Measurements from ENCODE around the gene MTHFR.

Gene MTHFR

DNA sequence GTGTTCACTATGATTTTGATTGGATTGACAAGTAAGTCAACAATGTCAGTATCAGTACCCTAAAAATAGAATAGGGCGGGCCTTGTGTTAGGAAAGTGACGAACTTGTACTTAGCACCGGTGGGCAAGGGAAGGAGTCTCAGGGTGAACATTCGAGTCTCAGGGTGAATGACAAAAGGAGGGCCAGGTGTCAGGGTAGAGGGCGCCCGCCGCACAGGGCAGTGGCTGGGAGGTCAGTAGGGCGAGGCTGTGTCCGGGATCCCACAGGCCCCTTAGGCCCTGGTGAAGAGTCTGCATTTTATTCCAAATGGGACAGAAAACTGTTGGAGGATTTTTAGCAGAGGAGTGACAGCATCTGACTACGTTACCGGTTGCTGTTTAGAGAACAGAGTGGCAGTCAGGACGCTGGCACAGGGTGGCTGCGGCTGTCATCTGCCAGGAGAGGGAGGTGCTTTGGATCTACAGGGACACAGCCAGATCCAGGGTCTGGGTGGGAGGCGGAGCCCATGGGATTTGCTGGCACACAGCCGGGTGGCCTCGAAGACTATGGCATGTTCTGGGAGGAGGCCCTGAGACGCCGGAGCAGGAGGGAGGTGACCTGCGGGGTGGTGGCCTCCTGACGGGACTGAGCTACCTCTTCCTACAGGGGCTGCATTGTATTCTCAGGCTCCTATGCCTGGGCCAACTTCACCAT, 58.8 kb downstream of the MTHFR start:
- H3K4me3 ChIP-seq: no peak overlapping the region
- no peak for TF ChIP-seq CTCF (IDR thresholded peaks at IDR 0.05)
- H3K27me3 ChIP-seq: no peaks in the 10 kb centered on the region
- DNase-seq: no peak
- peaks cover 16 to 61% (median 59%) of the 10 kb centered on the region in 3 donors for H3K36me3 ChIP-seq
- H3K27ac ChIP-seq: no peak overlapping the region
- intact Hi-C loops (cut with DNase I; ENCODE audit: low total_unique reads): no loop called here
- H3K4me1 ChIP-seq: no peaks in the 10 kb centered on the region
- no peaks in the 10 kb centered on the region for H3K9me3 ChIP-seq

DNA sequence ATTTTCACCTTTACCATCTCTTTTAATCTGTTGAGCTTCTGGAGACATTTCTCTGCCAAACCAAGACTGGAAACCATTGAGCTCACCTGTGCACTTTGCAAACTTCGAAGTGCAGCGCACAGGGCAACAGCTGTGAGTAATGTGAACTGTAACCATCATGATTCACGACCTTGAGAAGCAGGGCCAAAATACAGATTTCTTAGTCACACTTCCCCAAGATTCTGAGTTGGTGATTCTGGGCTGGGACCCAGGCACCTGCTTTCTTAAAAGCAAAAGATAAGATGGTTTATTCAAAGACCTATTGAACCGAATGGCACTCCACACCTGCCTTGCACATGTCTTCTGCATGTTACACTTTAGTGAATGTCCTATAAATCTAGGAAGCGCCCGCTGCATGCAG, 59.7 kb downstream of the MTHFR start:
- TF ChIP-seq CTCF (IDR thresholded peaks at IDR 0.05): no peak
- H3K27ac ChIP-seq: no peak overlapping the region
- no peaks in the 10 kb centered on the region for H3K27me3 ChIP-seq
- intact Hi-C loops (cut with DNase I; ENCODE audit: low total_unique reads): no loop called here
- no peak for DNase-seq
- no peaks in the 10 kb centered on the region for H3K9me3 ChIP-seq
- no peak overlapping the region for H3K4me3 ChIP-seq
- H3K4me1 ChIP-seq: no peaks in the 10 kb centered on the region
- H3K36me3 ChIP-seq: peaks cover 16 to 57% (median 52%) of the 10 kb centered on the region in 3 donors

DNA sequence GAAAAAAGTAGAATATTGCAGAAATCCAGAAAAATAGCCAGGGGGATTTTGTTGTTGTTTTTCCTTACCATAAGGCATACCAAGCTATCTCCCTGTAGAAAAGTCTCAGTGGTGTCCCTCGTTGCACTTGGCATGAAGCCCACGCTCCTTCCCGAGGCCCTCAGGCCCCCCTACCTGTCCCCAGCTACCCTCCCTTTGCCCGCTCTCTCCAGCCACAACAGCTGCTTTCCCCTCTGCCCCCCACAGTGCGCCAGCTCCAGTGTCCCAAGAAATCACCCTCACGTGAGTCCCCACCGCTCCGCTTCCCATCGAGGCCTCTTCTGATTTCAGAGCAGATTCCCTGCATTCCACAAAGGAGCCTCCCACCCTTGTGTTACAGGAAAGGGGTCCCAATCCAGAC, 61.5 kb downstream of the MTHFR start:
- no peaks in the 10 kb centered on the region for H3K27me3 ChIP-seq
- no peak for DNase-seq
- H3K27ac ChIP-seq: no peak overlapping the region
- no peak for TF ChIP-seq CTCF (IDR thresholded peaks at IDR 0.05)
- intact Hi-C loops (cut with DNase I; ENCODE audit: low total_unique reads): no loop called here
- no peaks in the 10 kb centered on the region for H3K9me3 ChIP-seq
- peaks cover 0 to 11% (median 0%) of the 10 kb centered on the region in 4 donors for H3K4me1 ChIP-seq
- peaks cover under 1 to 41% (median 34%) of the 10 kb centered on the region in 3 donors for H3K36me3 ChIP-seq
- H3K4me3 ChIP-seq: no peak overlapping the region

GRCh38 chr1:11741919-11742558, 63.7 kb downstream of the MTHFR start:
- Histone ChIP-seq H3K36me3 (peaks cover 0 to 19% (median 12%) of the 10 kb centered on the region in 3 donors), H3K4me1 (peaks cover 0 to 27% (median 6%) of the 10 kb centered on the region in 4 donors), H3K4me3 (no peak overlapping the region), H3K27me3 (no peaks in the 10 kb centered on the region), H3K27ac (no peak overlapping the region), H3K9me3 (no peaks in the 10 kb centered on the region)
- DNase-seq: no peak
- intact Hi-C loops (cut with DNase I; ENCODE audit: low total_unique reads): no loop called here
- TF ChIP-seq CTCF (IDR thresholded peaks at IDR 0.05): no peak

GRCh38 chr1:11741482-11741881, 64.3 kb downstream of the MTHFR start:
- no peak overlapping the region for H3K4me3 ChIP-seq
- H3K27me3 ChIP-seq: no peaks in the 10 kb centered on the region
- no peak for TF ChIP-seq CTCF (IDR thresholded peaks at IDR 0.05)
- no peak for DNase-seq
- intact Hi-C loops (cut with DNase I; ENCODE audit: low total_unique reads): no loop called here
- no peaks in the 10 kb centered on the region for H3K9me3 ChIP-seq
- H3K4me1 ChIP-seq: peaks cover 0 to 31% (median 9%) of the 10 kb centered on the region in 4 donors
- peaks cover 0 to 13% (median 6%) of the 10 kb centered on the region in 3 donors for H3K36me3 ChIP-seq
- H3K27ac ChIP-seq: no peak overlapping the region

Measured in tibial artery (tissue), 4 donors.